Activated T-helper 1 cell treated with anti-CD3 and anti-CD28 coated beads, Interleukin-12 subunit alpha, Interleukin-12 subunit beta, Interleukin-2, Interleukin-4 antibody, amounts not matched to agents 30 ng/mL and 10 ng/mL and 1 ng/mL, durations not matched to agents 14 hours and 24 hours and 36 hours (primary cell): ENCODE results near the gene LMNTD2. TPM values are rescaled to one million over a fixed set of nuclear protein-coding genes. Genes with fewer than 3 reads are reported as not detected.

Experiments
- DNase-seq: peaks from one replicate; pipeline ENCODE4 v3.0.0; 2021; ENCODE audit warnings: low spot score
- H3K27ac Mint-ChIP-seq: one replicate; pipeline ENCODE4 v1.8.0; 2021; ENCODE audit warnings: mild to moderate bottlenecking, mixed read lengths
- H3K27me3 Mint-ChIP-seq: one replicate; pipeline ENCODE4 v1.8.0; 2022; ENCODE audit warnings: mild to moderate bottlenecking, moderate library complexity, mixed read lengths; ENCODE audit not compliant: insufficient read depth
- H3K36me3 Mint-ChIP-seq: one replicate; pipeline ENCODE4 v1.8.0; 2021; ENCODE audit warnings: low read depth, mixed read lengths
- H3K4me1 Mint-ChIP-seq: one replicate; pipeline ENCODE4 v1.8.0; 2021; ENCODE audit warnings: low read depth, mixed read lengths
- H3K4me3 Mint-ChIP-seq: one replicate; pipeline ENCODE4 v1.8.0; 2021; ENCODE audit warnings: mild to moderate bottlenecking, moderate library complexity, mixed read lengths
- H3K9me3 Mint-ChIP-seq: one replicate; pipeline ENCODE4 v1.8.0; 2021; ENCODE audit warnings: mixed read lengths
- intact Hi-C: fragments of 100-400 bp; cut with micrococcal nuclease; formaldehyde crosslinking; loops from one replicate; pipeline ENCODE4 v1.15.1; 2024
- total RNA-seq: library from RNA; stranded (reverse); gene quantifications from 2 replicates; pipeline ENCODE4 v1.2.3, GENCODE V29; 2022

The LMNTD2 gene
- total RNA-seq, 1 donor from 2014 or later = 0.47 TPM

DNA sequence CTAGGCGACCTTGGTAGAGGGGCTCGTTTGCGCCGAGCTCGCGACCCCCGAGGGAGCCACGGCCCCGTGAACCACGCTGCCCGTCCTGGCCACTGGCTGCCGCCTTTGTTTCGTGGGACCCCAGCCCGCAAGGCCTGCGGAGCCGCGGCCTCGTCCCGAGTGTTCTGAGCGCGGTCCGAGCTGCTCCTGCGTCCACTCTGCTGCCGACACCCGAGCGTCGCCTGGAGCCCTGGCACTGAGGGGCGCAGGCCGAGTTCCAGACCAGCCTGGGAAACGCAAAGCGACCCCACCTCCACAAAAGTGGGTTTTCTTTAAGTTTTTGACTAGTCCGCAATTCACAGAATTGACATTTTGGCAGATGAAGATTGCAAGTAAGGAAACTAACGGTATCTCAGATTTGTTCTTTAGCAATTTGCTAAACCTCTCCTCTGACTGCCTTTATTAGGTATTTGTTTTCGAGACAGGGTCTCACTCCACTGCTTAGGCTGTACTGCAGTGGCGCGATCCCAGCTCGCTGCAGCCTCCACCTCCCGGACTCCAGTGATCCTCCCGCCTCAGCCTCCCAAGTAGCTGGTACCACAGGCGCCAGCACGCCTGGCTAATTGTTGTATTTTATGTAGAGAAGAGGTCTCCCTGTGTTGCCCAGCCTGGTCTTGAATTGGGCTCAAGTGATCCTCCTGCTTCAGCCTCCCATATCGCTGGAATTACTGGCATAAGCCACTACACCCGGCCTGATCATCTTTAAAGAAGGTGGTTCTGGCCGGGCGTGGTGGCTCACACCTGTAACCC, 52.6 kb downstream of the LMNTD2 start:
- no peaks in the 10 kb centered on the region for H3K27me3 Mint-ChIP-seq
- H3K27ac Mint-ChIP-seq = peak overlapping the region; percentile 84
- H3K4me1 Mint-ChIP-seq = peaks cover 15% of the 10 kb centered on the region
- peaks cover 25% of the 10 kb centered on the region for H3K36me3 Mint-ChIP-seq
- peak overlapping the region; percentile 92 for H3K4me3 Mint-ChIP-seq
- intact Hi-C loops = loop anchor here (1.0 to 5.0 kb wide), 10 partner anchors 10 to 301 kb away; partner anchors contain the start of genes BET1L, PSMD13, RIC8A and RPLP2
- no peak for DNase-seq
- H3K9me3 Mint-ChIP-seq = no peaks in the 10 kb centered on the region

DNA sequence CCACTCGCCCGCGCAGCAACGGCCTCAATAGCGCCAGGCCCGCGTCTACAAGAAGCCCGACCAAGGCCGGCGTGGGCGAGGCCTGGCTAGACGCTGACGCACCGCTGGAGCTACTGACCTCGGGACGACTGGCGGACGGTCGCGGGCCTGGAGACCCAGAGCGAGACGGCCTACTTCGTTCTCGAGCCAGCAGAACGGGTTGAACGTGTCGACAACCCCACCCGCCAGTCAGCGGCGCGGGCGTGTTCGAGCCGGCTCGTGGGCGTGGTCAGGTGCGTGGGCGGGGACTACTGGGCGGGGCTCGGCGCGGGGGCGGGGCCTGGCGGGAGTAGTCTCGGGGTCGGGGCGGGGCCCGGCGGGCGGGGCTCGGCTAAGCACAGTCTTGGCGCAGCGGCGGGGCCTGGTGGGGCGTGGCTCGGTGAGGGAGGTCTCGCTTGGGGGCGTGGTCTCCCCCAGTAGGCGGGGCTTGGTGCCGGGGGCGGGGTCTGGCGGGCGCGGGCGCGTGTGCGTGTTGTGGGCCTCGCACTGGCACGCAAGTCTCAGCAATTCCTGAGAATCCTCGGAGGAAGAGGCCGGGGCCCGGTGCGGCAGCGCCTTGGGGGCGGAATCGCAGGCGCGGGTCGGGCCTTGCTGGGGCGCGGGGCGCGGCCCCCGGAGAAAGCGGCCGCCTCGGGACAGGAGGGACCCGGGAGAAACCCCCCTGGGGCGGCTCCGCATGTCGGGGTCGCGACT, 53.4 kb downstream of the LMNTD2 start, which contains the start of gene RNH1:
Gene RNH1 (minus strand): TSS at position 248 of the 732 bp plus-strand sequence. CDS start 5,080 bp downstream, outside the sequence.
- Mint-ChIP-seq H3K9me3 (no peaks in the 10 kb centered on the region), H3K36me3 (peaks cover 25% of the 10 kb centered on the region)
- intact Hi-C loops = loop anchor here (1.0 to 5.0 kb wide), 14 partner anchors 11 to 302 kb away; partner anchors contain the start of genes BET1L, LRRC56, PHRF1 and PSMD13

DNA sequence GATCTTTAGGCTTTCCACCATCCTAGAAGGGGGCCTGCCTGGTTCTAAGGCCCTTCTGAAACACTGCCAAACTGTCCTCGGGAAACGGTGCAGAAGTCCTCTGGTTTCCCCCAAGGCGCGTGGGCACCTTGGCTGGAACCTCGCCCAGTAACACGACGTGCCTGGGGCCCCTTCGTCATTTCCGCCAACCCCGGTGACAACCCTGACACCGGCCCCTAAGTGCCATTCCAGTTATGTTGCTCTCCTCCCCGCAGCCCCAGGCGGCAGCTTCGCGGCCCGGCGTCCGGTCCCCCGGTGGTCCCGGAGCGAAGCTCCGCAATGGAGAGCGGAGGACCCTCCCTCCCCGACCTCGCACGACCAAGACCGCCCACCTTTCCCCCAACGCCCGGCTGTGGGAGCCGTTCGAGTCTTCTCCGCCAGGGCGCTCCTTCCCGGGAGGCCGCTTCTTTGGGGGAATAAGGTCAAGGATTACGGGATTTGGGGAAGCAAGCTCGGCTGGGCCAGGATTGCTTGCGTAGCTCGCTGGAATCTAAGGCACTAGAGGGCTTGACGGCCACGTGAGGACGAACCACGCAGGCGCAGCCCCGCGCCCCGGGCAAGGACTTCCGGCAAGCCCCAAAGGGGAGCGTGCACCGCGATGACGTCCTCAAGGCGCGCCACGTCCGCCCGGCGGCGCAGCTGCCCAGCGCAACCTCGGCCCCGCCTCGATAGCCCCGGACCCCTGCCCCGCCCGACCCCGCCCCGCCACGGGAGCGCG, 54.1 kb downstream of the LMNTD2 start:
- Mint-ChIP-seq H3K4me3 (peak overlapping the region; percentile 92), H3K9me3 (no peaks in the 10 kb centered on the region), H3K4me1 (peaks cover 15% of the 10 kb centered on the region), H3K27ac (peak overlapping the region; percentile 100), H3K27me3 (no peaks in the 10 kb centered on the region), H3K36me3 (peaks cover 22% of the 10 kb centered on the region)
- intact Hi-C loops = loop anchor here (1.0 to 5.0 kb wide), 9 partner anchors 31 to 302 kb away; partner anchors contain the start of genes LRRC56, PHRF1, PTDSS2 and RPLP2
- DNase-seq = peak; percentile 97

More for the DNA sequence above, 53.4 kb downstream of the LMNTD2 start, which contains the start of gene RNH1:
- Mint-ChIP-seq H3K4me1 (peaks cover 15% of the 10 kb centered on the region), H3K27me3 (no peaks in the 10 kb centered on the region), H3K4me3 (peak within 1 kb of the TSS; percentile 92), H3K27ac (peak within 1 kb of the TSS; percentile 100)
- DNase-seq = peak; percentile 97

DNA sequence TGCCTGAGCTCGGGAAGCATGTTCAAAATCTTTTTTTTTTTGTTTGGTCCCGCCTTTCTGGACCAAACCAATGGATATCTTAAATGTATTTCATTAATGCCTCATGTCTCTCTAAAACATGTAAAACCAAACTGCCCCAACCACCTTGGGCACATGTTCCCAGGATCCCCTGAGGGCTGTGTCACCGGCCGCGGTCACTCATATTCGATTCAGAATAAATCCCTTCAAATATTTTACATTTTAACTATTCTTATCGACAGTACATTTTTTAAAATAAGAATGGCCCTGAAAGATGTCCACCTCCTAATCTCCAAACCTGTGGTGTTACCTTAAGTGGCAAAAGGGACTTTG, 55.6 kb downstream of the LMNTD2 start:
- peaks cover 15% of the 10 kb centered on the region for H3K4me1 Mint-ChIP-seq
- intact Hi-C loops = loop anchor here (5.0 kb wide), 1 partner anchor 148 kb away; no protein-coding TSS in a partner anchor
- peaks cover 22% of the 10 kb centered on the region for H3K36me3 Mint-ChIP-seq

More for the DNA sequence above, 55.6 kb downstream of the LMNTD2 start:
- no peak for DNase-seq
- Mint-ChIP-seq H3K27ac (peak overlapping the region; percentile 61), H3K9me3 (no peaks in the 10 kb centered on the region), H3K27me3 (no peaks in the 10 kb centered on the region), H3K4me3 (peak overlapping the region; percentile 92)

Other genes starting within 250 kb of the LMNTD2 start
- gene IFITM1, start 246.7 kb downstream of the LMNTD2 start, total RNA-seq = 208 and 214 TPM in 2 replicates
- 3.6 and 4.6 TPM in 2 replicates for gene IFITM3, start 239.9 kb downstream of the LMNTD2 start, total RNA-seq
- 3.8 and 5.1 TPM in 2 replicates for gene B4GALNT4, start 191.2 kb downstream of the LMNTD2 start, total RNA-seq
- not detected in 2 replicates for gene PKP3, start 166.5 kb downstream of the LMNTD2 start, total RNA-seq
- 38.3 and 43.9 TPM in 2 replicates for gene SIGIRR, start 145.7 kb downstream of the LMNTD2 start, total RNA-seq
- 33.1 and 33.8 TPM in 2 replicates for gene ANO9, start 118.7 kb downstream of the LMNTD2 start, total RNA-seq
- gene PTDSS2, start 110.5 kb downstream of the LMNTD2 start, total RNA-seq = 31.0 and 33.9 TPM in 2 replicates
- gene RNH1, start 53.5 kb downstream of the LMNTD2 start, total RNA-seq = 123 and 126 TPM in 2 replicates
- gene HRAS, start 25.2 kb downstream of the LMNTD2 start, total RNA-seq = 76.6 and 88.7 TPM in 2 replicates
- gene LRRC56, start 23.2 kb downstream of the LMNTD2 start, total RNA-seq = 1.8 and 2.2 TPM in 2 replicates
- gene RASSF7, start 232 bp upstream of the LMNTD2 start, total RNA-seq = 15.9 and 19.8 TPM in 2 replicates
- gene PHRF1, start 15.7 kb upstream of the LMNTD2 start, total RNA-seq = 58.6 and 59.8 TPM in 2 replicates
- gene IRF7, start 55.2 kb upstream of the LMNTD2 start, total RNA-seq = 56.6 and 63.1 TPM in 2 replicates
- gene CDHR5, start 64.2 kb upstream of the LMNTD2 start, total RNA-seq = not detected in 2 replicates
- not detected in 2 replicates for gene SCT, start 66.4 kb upstream of the LMNTD2 start, total RNA-seq
- gene DRD4, start 76.5 kb upstream of the LMNTD2 start, total RNA-seq = 0.34 and 0.47 TPM in 2 replicates
- 72.2 and 72.7 TPM in 2 replicates for gene DEAF1, start 134.5 kb upstream of the LMNTD2 start, total RNA-seq
- 14.2 and 14.7 TPM in 2 replicates for gene TMEM80, start 135.1 kb upstream of the LMNTD2 start, total RNA-seq
- 16.8 and 20.2 TPM in 2 replicates for gene EPS8L2, start 145.5 kb upstream of the LMNTD2 start, total RNA-seq
- 269 and 283 TPM in 2 replicates for gene TALDO1, start 186.7 kb upstream of the LMNTD2 start, total RNA-seq
- gene GATD1, start 216.7 kb upstream of the LMNTD2 start, total RNA-seq = 70.4 and 81.7 TPM in 2 replicates
- 7.1 and 7.2 TPM in 2 replicates for gene CEND1, start 229.4 kb upstream of the LMNTD2 start, total RNA-seq
- 87.6 and 92.0 TPM in 2 replicates for gene SLC25A22, start 237.5 kb upstream of the LMNTD2 start, total RNA-seq
- gene PIDD1, start 244.5 kb upstream of the LMNTD2 start, total RNA-seq = 25.2 and 27.9 TPM in 2 replicates
- 2,072 and 2,148 TPM in 2 replicates for gene RPLP2, start 249.2 kb upstream of the LMNTD2 start, total RNA-seq